IPS DF 4.7 (cell line): ENCODE measurements around the gene ELL.

Source experiments
- DNase-seq: peaks from one replicate; pipeline ENCODE4 v3.0.0-alpha.2; 2013; ENCODE audit warnings: low spot score; ENCODE audit errors: extremely low read depth

Gene ELL

DNA sequence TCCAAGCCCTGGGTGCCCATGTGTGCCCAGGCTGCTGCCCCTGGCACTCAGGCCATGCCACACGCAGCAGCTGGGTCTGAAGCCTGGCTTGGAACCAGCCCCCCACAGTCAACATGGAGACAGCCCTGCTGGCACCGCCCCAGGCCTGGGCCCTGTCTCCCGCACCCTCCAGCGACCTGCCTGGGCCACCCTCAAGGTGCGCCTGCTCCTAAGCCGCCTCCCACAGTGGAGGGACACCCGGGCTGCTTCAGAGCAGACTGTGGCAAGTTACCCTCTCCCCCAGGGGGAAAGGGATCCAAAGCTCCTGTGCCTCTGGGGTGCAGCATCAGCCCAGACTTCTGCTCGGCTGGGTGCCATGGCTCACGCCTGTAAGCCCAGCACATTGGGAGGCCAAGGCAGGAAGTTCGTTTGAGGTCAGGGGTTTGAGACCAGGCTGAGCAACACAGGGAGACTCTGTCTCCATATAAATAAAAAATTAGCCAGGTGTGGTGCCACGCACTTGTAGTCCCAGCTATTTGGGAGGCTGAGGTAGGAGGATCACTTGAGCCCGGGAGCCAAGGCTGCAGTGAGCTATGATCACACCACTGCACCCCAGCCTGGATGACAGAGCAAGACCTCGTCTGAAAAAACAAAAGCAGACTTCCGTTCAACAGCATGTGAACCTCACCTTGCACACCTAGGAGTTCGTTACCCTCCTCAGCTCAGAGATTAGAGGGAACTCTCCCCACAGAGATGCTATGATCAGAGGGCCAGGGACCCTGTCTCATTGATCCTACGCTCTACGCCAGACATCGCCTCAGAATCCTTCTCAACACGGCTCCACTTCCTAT lies 15.6 kb downstream of the ELL start:
- DNase-seq = no peak

GRCh38 chr19:18504886-18505610 lies 16.8 kb downstream of the ELL start:
- no peak for DNase-seq

- DNase-seq = no peak
Observed at GRCh38 chr19:18503971-18504885, 17.6 kb downstream of the ELL start.

- no peak for DNase-seq
Observed at GRCh38 chr19:18503337-18503970, 18.4 kb downstream of the ELL start.

- DNase-seq = no peak
Observed at GRCh38 chr19:18502638-18503294, 19.1 kb downstream of the ELL start.

DNA sequence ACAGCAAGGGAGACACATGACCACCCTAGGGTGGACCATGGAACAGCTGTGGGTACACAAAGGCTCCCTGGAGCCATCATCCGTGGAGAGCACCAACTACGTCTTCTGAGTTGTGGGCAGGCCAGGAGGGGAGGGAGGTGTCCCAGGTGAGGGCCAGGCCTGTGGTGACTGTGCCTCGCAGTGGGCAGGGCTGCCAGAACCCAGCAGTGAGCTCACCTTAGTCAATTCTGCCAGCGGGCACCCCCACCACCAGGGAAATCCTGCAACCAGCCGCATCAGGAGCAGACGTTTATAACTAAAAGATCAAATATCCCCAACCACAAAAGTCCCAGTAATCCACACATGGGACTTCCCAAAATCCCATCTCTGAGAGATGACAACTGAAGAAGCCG lies 19.6 kb downstream of the ELL start:
- no peak for DNase-seq

DNA sequence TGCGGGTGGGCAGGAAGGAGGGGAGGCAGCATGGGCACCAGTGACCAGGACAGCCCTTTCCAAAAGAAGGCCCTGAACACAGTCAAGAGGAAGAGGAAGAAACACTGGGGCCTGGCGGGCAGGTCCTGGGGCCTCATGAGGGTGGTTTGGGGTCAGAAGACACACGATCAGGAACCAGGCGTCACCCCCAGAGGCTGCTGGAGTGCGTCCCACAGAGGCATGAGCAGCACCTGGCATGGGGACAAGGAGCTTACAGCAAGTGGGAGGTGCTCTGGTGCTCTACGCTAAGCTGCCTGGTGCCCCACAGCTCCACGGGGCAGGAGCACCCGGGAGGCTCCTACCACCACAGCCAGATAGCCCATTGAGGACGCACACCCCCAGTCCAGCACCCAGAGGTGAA lies 20.0 kb downstream of the ELL start:
- DNase-seq = no peak

DNA sequence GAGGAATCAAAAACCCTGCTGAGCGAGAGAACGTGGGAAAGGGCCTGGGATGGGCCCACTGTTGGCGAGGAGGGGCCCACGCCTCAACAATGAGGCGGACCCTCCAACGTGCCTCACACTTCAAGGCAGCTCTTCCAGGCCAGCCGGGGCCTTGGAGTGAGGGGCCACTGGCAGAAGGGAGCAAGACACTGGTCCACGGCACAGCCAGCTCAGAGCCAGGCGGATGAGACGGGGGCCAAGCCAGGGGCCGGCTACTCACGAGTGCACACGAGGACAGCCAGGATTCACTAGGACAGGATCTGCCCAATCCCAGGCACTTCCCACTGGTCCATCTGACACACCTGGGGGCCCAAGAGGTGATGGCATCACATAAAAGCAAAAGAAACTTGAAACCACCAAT lies 20.5 kb downstream of the ELL start:
- no peak for DNase-seq

GRCh38 chr19:18500799-18501198 lies 21.1 kb downstream of the ELL start:
- DNase-seq = no peak

GRCh38 chr19:18500376-18500775 lies 21.5 kb downstream of the ELL start:
- no peak for DNase-seq

DNA sequence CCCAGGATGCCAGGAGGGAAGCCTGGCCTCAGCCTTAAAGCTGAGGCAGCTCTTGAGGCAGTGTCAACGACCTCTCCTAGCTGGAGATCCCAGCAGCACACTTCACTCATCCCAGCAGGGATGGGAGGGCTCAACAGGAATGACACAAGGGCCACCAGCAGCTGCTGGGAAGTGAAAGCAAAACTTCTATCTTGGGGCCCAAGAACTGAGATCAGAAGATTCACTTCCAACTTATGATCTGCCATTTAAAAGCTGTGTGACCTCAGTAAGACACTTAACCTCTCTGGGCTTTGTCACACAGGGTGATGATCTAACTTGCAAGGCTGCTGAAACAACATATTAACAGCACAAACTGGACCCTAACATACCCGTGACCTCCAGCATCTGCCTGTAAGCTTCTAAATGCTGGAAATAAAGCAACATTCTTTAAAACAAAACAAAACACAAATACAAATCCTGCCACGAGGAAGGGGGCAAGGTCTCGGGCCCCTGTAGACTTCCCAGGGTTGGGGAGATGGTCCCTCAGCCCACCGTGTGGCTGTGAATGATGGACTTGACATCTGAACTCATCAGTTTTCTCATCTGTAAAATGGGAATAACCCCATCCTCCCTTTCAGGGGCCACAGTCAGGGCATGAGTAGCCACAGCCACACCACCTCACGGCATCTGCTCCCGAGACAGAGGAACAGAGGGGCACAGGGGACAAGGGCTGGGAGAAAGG lies 22.7 kb downstream of the ELL start:
- no peak for DNase-seq

- no peak for DNase-seq
Observed at GRCh38 chr19:18496980-18497256, 25.0 kb downstream of the ELL start.

GRCh38 chr19:18496167-18496979 lies 25.5 kb downstream of the ELL start:
- no peak for DNase-seq

DNA sequence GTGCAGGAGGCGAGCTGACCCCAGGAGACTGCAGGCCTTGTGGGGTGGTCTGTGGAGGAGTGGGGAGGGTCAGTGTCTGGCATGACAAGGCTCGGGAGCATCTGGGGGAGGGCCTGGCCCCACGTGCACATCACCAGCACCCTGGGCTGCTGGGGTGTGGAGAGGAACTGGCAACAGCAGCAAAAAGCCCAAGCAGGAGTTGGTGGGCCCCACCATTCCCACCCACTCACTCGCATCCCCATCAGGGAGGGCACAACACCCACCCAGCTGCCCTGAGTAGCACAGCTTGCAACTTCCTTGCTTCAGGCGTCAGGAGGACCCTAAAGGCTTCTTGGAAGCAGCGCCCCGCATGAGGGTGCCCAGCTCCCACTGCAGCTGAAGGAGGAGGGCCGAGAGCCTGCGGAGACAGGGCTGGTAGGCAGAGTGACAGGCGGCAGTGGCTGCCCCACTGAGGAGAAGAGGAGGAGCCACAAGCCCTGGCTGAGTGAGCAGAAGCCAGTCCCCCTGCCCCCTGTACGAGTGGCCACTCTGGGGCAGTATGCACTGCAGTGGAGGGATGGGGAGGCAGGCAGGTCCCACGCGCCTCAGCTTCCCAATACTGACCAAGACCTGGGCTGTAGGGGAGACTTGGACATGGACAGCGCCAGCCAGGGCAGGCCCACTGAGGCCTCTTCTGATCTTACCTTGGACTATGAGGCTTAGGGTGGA lies 26.5 kb downstream of the ELL start:
- DNase-seq = no peak

DNA sequence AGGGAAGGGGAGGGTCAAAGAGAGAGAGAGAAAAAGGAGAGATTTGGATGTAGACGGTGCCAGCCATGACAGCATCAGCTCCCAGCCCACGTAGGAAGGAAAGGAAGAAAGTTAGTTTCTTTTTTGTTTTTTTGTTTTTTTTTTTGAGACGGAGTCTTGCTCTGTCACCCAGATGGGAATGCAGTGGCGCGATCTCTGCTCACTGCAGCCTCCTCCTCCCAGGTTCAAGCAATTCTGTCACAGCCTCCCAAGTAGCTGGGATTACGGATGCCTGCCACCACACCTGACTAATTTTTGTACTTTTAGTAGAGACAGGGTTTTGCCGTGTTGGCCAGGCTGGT lies 27.6 kb downstream of the ELL start:
- no peak for DNase-seq

DNA sequence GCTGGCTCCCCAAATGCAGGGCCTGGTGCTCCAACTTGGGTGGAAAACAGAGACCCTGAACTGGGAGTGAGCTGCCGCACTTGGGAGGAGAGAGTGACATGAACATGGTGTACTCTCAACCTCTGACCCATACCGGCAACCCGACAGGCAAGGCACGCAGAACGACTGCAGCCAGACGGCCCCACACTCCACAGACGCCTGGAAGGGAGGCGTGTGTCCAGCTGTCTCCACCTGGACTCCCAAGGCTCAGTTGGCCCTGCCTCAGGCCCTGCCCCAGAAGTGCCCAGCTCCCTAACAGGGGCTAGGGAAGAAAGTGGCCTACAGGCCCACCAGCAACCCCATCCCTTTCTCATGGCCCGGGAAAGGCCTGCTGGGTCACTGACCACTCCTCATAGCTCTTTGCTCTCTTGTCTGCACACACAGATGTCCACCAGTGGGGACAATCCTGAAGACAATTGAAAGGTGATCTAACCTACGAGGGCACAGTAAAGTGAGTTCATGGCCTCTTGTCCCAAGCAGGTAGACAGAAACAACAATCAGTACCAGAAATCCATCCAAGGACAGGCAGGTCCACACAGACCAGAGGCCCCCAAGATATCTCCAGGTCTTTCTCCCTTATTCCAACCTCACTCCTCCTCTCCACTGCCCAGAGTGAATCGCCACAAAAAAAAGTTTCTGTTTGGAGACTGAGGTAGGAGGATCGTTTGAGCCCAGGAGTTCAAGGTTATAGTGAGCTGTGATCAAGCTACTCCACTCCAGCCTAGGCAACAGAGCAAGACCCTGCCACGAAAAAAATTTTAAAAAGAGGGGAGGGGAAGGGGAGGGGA lies 28.2 kb downstream of the ELL start:
- DNase-seq = no peak

GRCh38 chr19:18491995-18492953 lies 29.6 kb downstream of the ELL start:
- no peak for DNase-seq
